ENCODE measurements around the gene TSPYL4. TPM values are rescaled to one million over a fixed set of nuclear protein-coding genes. Genes with fewer than 3 reads are reported as not detected.

TSPYL4 gene
- total and polyA plus RNA-seq, 2 of the 8 experiments (the other 6 are each of a cell fraction or from before 2014, with no cell fraction given), result 20.5 to 22.6 TPM

DNA sequence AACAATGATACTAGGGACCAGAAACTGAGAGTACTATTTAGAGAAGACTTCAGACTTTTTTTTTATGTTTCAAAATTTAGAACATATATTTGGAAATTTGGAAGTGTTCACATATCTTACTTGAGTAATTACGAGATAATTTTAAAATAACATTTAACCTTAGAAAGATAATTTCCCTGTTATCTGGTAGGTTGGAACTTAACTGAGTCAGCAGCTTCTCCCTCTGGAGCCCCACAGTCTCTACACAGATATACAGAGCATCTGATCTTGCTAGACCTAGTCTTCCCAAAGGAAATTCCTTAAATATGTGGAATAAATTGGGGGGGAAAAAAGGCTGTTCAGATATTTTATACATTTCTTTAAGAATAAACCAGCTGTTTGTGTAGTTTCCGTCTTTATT is 48.6 kb downstream of the TSPYL4 start:
- peaks cover 0 to 1% (median 0%) of the 10 kb centered on the region in 4 experiments; a peak in 1 of 7 replicates for H3K27me3 ChIP-seq (replicated peaks in 1 of 4; ENCODE audit: control insufficient read depth in 3 of 4, extremely low read depth in 1 of 4, insufficient read depth in 3 of 4, low read length in 3 of 4)
- H2AK5ac ChIP-seq (ENCODE audit: low read depth, low read length), result no peak overlapping the region
- peaks cover 0 to 2% of the 10 kb centered on the region in 2 experiments for H4K20me1 ChIP-seq (replicated peaks in 1 of 2; ENCODE audit: control insufficient read depth in 1 of 2, insufficient read depth in 2 of 2, low read length in 2 of 2)
- no peak overlapping the region for H3K27ac ChIP-seq (ENCODE audit: low read depth, low read length)
- no peak overlapping the region for H2AFZ ChIP-seq (ENCODE audit: low read length)
- no peak overlapping the region for H2BK15ac ChIP-seq (ENCODE audit: low read length)
- H3K79me2 ChIP-seq (ENCODE audit: control insufficient read depth in 1 of 2, insufficient read depth in 2 of 2, low read length in 2 of 2), result no peaks in the 10 kb centered on the region
- no peak overlapping the region for H3K4ac ChIP-seq (replicated peaks; ENCODE audit: insufficient read length, low read depth, low read length)
- H4K5ac ChIP-seq (ENCODE audit: insufficient read length, low read depth, low read length), result no peak overlapping the region
- H3K4me1 ChIP-seq (replicated peaks in 1 of 4; ENCODE audit: control insufficient read depth in 3 of 4, insufficient read depth in 4 of 4, low read length in 3 of 4), result no peaks in the 10 kb centered on the region
- no peak overlapping the region for H2BK5ac ChIP-seq (ENCODE audit: low read depth, low read length)
- H3K14ac ChIP-seq (ENCODE audit: insufficient read length), result no peak overlapping the region
- no peak overlapping the region for H3K23ac ChIP-seq (ENCODE audit: insufficient read length)
- no peak overlapping the region for H3K4me3 ChIP-seq (ENCODE audit: extremely low read depth in 1 of 4, insufficient read depth in 2 of 4, low read depth in 3 of 4, low read length in 4 of 4)
- no peaks in the 10 kb centered on the region for H3K23me2 ChIP-seq (ENCODE audit: low read depth, low read length)
- no peak overlapping the region for H3K18ac ChIP-seq (ENCODE audit: extremely low read depth, low read length)
- FAIRE-seq (no peak), DNase-seq (ENCODE audit: low read depth in 1 of 2, low spot score in 2 of 2) (no peak)
- H2BK12ac ChIP-seq (ENCODE audit: low read depth, low read length), result no peak overlapping the region
- no peak overlapping the region for H2BK20ac ChIP-seq (ENCODE audit: low read length)
- H3K9me3 ChIP-seq (ENCODE audit: insufficient read depth in 2 of 2, low read depth in 1 of 2, low read length in 1 of 2), result no peaks in the 10 kb centered on the region
- 92% methylated on average over 2 of the region's 2 CpGs; no CpG with 5 or more reads in 1 of the 2 experiments for WGBS, 2 experiments (ENCODE audit: extremely low coverage in 1 of 2, insufficient coverage in 1 of 2, insufficient read length in 1 of 2, insufficient replicate concordance in 2 of 2, low coverage in 1 of 2, low lambda C conversion rate in 2 of 2, missing lambda C conversion rate in 1 of 2)
- ChIA-PET POLR2A (ENCODE audit: partially characterized antibody) (no interaction called here), CTCF (ENCODE audit: partially characterized antibody) (interaction anchor here (2.6 kb wide), 1 partner anchor 13 kb away, joined by 13 read pairs; no protein-coding TSS in a partner anchor)
- H4K8ac ChIP-seq (ENCODE audit: extremely low read depth, insufficient read depth, low read length), result no peak overlapping the region
- no peak overlapping the region for H4K91ac ChIP-seq (replicated peaks; ENCODE audit: insufficient read length, low read length)
- H3K79me1 ChIP-seq (ENCODE audit: low read depth, low read length), result no peaks in the 10 kb centered on the region
- no peak overlapping the region for H3K4me2 ChIP-seq (ENCODE audit: insufficient read depth in 1 of 2, low read depth in 2 of 2, low read length in 2 of 2)
- no peak overlapping the region for H2BK120ac ChIP-seq (replicated peaks; ENCODE audit: low read depth, low read length)
- no peaks in the 10 kb centered on the region for H3K36me3 ChIP-seq (ENCODE audit: control insufficient read depth in 2 of 4, insufficient read depth in 4 of 4, low read length in 3 of 4)
- no peak overlapping the region for H3K9ac ChIP-seq (replicated peaks in 1 of 4; ENCODE audit: extremely low read depth in 1 of 4, low read depth in 3 of 4, low read length in 3 of 4)
- no peak overlapping the region for H3K56ac ChIP-seq (replicated peaks; ENCODE audit: insufficient read length, low read depth, low read length)
- TF ChIP-seq RBBP5 (IDR thresholded peaks at IDR 0.05; ENCODE audit: borderline replicate concordance, low read depth, low read length) (no peak), GABPA (IDR thresholded peaks at IDR 0.05; ENCODE audit: borderline replicate concordance, insufficient read depth, low read length) (no peak), FOSL1 (IDR thresholded peaks at IDR 0.05; ENCODE audit: insufficient read depth, low read depth, low read length) (no peak)
